DMS153 treated with DMSO at 0.1 percent for 48 hours (cell line): Measurements from ENCODE around the gene PPP1R1C.
"Not testable (repeated sequence)": the region's sequence is repeated elsewhere in the genome, so short reads cannot be mapped to it uniquely, and the experiment has no call there.

Experiments used
- DNase-seq: peaks from one replicate; lab custom pipeline; 2025; ENCODE audit not compliant: unreplicated experiment; lab: John Stamatoyannopoulos, UW

The PPP1R1C gene, protein sequence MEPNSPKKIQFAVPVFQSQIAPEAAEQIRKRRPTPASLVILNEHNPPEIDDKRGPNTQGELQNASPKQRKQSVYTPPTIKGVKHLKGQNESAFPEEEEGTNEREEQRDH

DNA sequence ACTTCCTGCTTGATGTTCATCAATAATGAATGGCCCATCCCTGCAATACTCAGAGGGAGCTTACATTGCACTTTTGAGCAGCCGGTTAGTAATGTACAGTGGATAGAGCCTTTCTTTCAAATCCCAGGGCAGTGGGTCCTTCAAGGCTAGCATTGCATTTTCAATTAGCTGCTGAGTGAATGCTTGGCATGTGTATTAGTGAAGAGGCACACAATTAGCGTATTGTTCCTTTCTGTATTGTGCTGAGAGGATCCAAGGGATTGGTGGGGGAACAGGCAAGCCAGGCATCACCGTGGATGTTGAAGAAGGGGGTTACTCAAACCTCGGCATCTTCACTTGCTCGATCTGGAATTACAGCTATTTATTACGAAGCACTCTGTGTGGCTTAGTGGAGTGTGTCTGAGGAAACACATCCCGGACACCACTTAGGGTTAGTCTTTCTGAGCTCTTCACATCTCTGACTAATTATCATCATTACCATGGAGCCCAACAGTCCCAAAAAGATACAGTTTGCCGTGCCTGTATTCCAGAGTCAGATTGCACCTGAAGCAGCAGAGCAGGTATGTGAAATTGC, at the start of gene PPP1R1C:
TSS of gene PPP1R1C (plus strand) at position 222 of the 574 bp plus-strand sequence. CDS start at position 480, 258 bp downstream.
- no peak for DNase-seq

DNA sequence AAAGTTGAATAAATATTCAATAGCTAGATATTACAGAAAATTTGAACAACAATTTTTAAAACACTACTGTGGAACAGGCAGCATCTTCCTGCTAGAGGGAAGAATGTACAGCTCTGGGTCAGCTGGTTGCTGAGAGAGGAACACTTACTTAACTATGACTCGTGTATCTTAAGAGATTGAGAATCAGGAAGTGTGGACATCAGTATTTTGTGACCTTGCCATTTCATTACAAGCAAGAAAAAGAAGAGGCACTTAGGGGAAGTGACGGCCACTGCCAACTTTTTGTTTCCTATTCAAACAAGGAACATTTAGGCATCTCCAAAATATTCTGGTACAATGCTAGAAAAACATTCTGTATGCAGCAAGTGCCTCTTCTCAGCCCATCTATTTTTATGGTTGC, 48.2 kb upstream of the PPP1R1C start:
- DNase-seq, result no peak

DNA sequence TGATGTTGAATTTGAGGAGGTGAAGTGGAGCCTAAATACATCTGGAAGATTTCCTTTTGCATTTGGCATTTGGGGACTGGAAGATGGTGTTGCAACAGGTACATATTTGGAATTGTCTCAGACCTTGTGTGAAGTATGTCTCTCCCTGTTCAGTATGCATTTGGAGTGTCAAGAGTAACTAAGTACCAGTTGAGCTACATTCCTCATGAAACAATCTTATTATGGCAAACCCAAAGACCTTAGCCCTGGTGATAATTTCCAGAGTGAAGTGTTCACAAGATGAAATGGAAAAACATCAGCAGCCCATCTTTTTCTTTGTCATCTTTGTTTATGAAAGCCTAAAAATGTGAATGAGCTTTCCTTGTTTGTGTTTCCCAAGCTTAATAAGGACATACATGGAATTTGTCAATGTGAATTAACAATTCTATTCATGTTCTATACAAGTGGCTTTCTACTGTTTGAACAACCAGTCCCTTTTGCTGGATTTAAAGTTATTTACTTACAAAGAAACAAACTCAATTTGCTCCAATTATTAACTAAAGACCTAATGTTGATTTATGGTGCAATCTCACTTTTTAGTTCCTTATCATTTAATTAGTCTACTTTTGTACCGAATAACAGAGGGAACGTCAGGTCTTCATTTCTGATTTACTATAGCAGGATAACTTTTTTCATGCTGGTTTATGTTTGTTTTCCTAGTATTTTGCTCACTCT, 42.1 kb upstream of the PPP1R1C start:
- DNase-seq, result no peak

DNA sequence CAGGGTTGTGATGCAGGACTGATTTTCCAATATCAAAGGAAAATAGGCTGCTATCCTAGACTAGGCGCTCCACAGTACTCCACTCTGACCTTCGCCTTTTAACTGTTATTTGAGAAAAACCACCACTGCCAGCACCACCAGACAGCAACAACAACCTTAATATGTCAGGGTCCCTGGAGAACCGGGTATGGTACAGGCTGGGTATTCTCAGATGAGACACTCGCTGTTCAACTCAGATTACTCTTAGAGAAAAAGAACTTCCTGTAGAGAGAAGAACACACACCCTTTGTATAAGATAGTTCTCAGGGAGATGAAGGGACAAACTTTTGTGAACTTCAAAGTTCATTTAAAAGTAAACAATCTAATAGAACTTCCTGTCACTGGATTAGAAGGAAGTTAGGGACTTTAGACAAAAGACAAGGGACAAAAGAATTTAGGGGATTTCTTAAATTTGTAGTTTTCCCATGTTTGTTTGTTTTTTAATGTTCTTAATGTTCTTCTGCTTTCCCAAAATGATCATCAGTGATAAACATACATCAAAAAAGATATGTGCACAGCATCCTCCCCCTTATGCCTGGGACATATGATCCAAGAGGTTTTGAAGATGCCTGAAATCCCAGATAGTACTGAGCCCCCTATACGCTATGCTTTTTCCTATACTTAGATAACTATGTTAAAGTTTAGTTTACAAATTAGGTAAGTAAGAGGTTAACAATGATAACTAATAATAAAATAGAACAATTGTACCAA, 41.3 kb upstream of the PPP1R1C start:
- DNase-seq, result no peak

DNA sequence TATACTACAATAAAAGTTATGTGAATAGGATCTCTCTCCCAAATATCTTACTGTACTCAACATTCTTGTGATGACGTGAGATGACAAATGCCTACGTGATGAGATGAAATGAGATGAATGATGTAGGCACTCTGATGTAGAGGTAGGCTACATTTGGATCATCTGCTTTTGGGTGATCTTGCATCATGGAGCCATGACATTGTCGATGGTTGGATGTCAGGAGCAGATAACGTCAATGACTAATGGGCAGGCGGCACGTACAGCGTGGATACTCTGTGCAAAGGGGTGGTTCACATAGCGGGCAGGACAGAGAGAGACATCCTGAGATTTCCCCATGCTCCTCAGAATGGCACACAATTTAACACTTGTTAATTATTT, 40.8 kb upstream of the PPP1R1C start:
- DNase-seq, result no peak

DNA sequence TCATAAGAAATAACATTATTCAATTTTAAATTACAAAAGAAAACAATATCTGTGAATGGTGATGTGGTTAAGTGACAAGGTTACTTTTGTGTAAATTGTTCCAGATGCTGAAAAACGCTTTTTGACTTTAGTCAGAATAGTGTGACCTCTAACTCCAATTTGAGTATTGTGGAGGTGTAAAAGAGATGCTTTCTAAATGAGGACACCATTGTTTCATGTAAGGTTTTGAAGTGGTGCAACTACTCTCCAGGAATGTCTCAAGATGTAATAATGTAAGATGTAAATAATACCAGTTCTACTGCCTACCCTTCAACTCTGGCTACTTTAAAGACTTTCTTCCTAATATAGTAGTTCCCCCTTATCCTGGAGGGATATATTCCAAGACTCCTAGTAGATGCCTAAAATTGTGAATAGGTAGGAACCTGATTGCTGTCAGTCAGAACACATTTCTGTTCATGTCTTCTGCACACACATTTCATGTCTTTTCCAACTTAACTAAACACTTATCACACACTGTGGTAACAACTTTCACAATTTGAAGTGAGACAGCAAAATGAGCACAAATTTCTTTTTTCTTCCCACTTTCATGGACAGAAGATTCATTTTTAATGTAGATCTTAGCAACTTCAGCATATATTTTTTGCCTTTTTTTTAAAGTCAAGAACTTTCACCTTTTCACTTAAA, 39.1 kb upstream of the PPP1R1C start:
- DNase-seq, result no peak

DNA sequence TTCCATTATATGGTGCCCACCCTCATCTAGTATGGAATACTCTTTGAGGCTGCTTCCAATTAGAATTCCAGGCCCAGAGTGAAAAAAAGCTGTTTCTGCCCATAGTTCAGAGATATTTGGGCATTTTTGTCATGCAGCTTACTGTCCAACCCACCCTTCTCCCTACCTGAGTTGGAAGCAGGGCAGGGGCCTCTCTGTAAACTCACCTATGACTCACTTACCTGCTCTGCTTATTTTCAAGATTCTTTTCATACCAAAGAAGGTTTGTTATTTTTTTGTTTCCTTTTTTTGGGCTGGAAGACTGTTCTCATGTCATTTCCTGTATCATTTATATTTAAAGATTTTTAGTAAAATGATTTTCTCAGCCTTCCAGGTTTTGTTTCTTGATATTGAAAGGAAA, 38.4 kb upstream of the PPP1R1C start:
- no peak for DNase-seq

DNA sequence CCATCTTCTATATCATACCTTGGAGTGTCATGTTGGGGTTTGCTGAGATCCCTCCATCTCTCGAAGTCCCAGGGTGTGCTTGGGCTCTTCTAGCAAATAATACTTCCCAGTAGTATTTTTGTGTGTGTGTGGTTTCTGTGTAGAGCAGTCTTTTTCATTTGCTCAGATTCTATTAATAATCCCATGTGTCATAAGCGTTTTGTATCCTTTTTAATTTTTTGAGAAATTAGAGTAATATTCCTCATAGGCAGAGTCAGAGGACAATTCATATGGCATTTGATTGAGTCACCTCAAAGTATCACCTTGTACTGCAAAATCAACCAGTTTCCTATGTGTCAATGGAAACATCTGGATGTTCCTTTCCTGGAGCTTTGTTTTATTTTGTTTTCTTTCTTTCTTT, 37.4 kb upstream of the PPP1R1C start:
- DNase-seq, result no peak

DNA sequence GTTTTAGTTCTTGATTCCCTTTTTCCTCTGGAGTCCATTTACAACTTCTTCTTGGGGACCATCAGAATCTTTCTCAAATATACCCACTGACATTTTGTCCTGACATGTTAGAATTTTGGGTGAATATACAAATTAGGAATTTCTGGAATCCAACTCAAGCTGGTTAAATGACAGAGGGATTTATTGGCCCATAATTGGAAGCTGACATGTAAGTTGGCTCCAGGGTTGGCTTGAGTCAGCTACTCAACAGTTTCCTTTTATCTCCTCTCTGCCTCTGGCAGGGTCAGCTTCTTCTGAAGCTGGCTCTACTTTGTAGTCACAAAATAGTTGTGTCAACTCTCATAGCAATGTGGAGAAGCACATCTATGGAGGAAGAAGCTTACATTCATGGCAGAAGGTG, 36.6 kb upstream of the PPP1R1C start:
- no peak for DNase-seq

DNA sequence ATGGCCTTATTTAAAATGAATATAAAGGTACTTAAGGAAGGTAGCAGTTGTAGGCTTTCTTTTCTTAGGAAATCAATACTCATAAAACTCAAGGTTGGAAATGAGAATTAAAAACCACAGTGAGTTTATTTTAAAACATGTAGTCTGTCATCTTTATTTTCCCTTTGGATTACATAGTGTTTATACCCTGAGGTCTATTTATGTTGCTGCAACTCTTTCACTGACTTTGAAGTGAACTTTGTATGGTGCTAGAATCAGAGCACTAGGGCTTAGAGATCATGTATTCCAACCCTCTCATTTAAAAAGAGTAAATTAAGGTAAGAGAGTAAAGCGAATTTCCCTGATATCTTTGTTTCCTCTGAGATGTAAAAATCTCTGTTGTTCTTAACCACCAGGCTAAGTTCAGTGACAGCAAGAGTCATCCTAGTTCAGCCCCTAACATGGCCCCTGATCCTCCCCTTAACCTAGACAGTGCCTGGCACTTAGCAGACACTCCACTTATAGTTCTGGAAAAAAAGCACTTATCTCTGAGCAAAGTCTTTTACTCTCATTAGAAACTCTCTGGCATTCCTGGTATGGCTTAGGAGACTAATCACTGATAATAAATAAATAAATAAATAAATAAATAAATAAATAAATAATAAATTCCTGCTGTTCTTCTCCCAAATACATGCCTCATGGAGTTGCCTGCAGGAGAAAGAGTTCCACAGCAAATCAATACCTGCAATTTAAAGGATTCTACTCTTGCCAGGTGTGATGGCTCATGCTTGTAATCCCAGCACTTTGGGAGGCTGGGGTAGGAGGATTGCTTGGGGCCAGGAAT, 33.0 kb upstream of the PPP1R1C start:
- no peak for DNase-seq

DNA sequence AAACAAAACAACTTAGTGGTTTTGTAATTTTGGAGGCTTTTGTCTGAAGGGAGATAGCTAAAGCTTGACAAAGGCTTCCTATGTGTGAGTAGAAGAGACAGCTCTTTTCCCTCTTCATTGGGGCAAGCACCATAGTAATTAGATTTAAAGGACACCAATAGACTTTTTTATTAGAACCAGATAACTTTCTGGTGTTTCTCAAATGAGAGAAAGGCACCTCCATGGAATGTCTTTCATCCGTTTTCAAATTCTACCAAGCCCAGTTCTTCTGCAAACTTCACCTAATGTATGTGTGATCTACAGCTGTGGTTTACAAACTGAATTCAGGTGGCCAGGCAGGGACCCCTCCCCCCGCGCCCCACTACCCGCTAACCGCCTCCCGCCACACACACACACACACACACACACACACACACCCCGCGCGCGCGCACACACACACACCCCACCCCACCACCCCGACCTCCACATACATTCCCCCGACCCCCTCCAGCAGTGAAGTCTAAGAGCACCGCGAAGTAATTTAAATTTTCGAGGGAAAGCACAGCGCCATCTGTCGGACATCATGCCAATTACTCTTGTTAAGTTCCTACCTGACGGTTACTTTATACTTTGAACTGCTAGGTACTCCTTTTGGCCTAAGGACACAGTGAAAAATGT, 31.6 kb upstream of the PPP1R1C start:
- no peak for DNase-seq

DNA sequence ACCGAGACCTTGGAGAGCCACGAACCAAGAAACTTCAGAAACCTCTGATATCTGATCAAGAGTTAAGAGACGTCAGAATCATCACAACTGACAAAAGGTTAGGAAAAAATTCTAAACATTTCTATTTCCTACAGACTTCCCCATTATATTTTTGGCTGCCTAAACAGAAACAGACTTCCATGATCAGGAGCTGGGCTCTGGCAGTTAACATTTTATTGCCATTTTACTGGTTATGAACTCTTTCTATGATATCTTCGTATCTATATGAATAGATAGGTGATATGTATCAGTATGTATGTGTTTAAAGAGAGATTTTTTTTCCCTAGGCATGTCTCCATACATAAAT, 31.1 kb upstream of the PPP1R1C start:
- no peak for DNase-seq

DNA sequence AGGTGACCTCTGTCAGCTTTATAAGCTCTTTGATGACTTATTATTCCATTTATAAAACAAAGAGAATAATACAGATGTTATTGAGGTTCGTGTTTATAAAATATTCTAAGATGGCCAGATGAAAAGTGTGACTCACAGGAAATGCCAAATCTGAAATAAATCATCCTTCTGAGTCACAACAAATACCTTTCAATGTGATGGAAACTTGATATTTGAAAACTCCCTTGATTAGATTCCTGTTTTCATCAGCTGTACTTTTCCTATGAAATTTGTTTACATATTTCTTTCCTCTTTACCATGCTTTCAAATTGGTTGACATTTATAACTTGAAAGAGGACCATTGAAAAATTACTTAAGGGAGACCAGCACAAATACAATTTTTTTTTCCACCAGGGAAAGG, 30.6 kb upstream of the PPP1R1C start:
- no peak for DNase-seq

DNA sequence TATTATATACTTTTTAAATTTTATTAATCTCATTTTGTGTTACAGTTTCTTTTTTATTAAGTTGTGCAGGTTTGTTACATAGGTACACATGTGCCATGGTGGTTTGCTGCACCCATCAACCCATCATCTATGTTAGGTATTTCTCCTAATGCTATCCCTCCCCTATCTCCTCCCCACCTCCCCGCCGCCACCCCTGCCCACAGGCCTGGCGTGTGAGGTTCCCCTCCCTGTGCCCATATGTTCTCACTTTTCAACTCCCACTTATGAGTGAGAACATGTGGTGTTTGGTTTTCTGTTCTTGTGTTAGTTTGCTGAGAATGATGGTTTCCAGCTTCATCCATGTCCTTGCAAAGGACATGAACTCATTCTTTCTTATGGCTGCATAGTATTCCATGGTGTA, 29.8 kb upstream of the PPP1R1C start:
- DNase-seq, result not testable (repeated sequence)

DNA sequence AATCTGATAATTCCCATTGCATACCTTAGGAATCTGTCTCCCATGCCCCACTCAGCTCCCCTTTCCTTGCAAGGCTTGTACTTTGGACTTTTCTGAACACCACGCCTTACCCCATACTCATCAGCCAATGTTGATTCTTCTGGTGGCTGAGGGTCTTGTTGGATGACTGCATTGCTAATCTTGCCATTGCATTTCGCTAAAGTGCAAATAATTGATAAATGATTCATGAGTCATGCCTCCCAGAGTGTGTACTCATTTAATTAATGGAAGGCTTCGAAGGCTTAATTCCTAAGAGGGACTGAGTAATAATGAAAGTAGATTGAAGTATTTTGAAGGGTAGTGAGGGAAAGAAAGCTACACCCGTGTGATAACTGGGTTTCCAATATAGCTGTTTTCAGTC, 28.0 kb upstream of the PPP1R1C start:
- DNase-seq, result no peak

DNA sequence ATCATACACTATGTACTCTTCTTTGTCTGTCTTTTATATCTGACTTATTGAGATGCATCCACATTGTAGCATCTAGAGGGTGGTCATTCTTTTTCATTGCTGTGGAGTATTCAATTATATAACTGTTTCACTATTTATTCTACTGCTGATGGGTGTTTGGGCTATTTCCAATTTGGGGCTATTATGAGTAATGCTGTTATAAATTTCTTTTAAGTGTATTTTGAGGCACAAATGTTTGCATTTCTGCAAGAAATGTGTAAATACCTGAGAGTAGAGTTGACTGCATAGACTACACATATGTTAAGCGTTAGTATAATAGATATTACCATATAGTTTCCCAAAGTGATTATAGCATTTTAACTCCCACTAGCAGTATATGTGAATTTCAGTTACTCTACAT, 26.9 kb upstream of the PPP1R1C start:
- no peak for DNase-seq

DNA sequence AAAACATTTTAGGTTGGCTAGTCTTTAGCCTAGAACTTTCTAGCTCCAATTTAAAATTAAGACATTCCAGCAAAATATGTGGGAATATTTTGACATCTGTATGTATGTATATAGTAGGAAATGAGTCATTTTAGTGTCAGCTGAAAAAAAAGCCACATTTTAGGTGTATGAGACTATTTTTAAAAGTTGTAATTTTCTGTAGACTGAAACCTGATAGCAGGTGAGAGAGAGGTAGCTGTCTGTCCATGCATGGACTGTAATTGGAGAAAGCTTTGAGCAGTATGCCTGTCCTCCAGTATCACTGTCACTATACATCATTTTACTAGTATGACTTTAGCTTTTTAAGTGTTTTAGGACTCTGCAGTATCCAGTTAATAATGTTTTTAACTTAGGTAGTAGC, 26.1 kb upstream of the PPP1R1C start:
- no peak for DNase-seq

DNA sequence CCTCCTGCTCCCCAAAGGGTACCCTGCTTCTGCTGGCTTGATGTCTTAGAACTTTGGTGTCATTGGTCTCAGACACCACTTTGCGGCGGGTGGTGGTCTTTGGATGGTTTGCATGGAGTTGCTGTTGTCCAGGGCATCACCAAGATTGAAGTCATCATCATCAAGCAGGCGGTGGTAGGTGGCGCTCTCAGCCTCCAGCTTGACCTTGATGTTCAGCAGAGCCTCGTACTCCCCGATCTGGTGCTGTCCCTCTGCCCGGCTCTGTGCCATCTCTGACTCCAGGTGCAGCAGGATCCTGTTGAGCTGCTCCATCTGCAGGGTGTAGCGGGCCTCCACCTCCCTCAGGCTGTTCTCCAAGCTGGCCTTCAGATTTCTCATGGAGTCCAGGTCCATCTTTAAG, 24.5 kb upstream of the PPP1R1C start:
- DNase-seq, result not testable (repeated sequence)

DNA sequence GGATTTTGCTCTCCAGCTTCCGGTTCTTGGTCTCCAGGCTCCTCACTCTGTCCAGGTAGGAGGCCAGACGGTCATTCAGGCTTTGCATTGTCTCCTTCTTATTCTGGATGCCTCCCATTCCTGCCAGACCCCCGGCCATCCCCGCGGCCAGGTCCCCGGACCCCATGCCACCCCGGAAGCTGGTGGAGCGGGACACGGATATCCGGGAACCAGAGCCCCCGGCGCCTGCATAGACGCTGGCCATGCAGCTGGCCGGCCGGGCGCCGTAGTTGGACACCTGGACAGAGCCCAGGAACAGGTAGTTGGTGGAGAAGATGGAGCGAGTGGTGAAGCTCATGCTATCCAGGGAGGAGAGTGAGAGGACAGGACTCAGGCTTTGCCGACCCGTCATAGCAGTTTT, 23.5 kb upstream of the PPP1R1C start:
- no peak for DNase-seq

DNA sequence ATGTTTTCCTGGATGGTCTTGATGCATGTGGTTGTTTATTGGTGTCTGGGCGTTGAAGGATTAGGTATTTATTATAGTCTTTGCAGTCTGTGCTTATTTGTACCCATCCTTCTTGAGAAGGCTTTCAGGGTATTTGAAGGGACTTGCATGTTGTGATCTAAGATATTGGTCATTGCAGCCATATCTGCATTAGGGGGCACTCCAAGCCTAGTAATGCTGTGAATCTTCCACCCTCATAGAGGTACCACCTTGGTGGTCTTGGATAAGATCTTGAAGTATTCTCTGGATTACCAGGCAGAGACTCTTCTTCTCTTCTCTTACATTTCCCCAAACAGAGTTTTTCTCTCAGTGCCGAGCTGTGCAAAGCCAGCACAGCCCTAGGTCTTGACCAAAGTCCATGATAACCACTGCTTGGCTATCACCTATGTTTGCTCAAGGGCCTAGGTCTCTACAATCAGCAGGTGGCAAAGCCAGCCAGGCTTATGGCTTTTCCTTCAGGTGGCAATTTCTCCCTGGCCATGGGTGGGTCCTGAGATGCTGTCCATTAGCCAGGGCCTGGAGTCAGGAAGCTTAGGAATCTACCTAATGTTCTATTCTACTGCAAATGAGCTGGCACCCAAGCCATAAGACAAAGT, 15.4 kb upstream of the PPP1R1C start:
- DNase-seq, result no peak
